HG02852 (cell line): ENCODE data around the gene SORL1-AS1.

Experiments
- ATAC-seq: cut with Tn5 transposase; IDR thresholded peaks from one replicate; pipeline ENCODE4 v1.9.1; 2021; ENCODE audit warnings: mild to moderate bottlenecking, moderate library complexity; ENCODE audit not compliant: unreplicated experiment

The SORL1-AS1 gene

DNA sequence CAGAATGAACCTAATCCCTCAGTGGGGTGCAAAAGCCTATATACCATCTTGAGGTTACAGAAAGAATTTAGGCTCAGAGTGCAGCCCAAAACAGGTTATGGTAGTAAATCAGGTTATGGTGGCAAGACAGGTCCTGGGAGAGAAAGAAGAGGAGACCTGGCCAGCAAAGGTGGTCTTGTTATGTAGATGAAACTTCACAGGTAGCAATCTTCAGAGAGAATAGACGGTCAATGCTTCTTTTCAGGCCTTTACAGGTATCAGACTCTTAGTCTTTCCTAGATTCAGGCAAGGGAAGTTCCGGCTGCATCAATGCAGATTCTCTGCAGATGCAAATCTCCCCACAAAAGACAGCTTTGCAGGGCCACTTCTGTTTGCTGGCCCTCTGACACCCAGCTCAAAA is 46.5 kb downstream of the SORL1-AS1 start:
- no peak for ATAC-seq

- ATAC-seq = no peak
These were observed 47.1 kb downstream of the SORL1-AS1 start for GRCh38 chr11:121405646-121406045.

DNA sequence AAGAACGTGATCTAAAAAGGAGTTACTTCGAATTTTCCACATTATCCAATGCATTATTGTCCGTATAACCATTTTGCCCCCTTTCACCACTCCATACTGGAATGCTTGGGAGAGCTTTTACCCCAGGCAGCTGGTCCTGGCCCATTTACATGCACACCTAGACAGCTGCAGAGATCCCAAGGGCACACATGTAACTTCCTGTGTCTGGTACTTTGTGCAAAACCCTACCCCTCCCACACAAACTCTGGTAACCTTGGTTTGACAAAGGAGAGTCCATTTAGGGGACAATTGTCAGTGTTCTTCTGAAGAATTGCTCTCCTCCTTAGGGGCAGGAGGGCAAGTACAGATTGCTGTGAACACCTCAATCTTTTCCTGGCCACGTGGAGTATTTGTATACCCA is 58.0 kb downstream of the SORL1-AS1 start:
- no peak for ATAC-seq

GRCh38 chr11:121393855-121394254 is 58.9 kb downstream of the SORL1-AS1 start:
- no peak for ATAC-seq

DNA sequence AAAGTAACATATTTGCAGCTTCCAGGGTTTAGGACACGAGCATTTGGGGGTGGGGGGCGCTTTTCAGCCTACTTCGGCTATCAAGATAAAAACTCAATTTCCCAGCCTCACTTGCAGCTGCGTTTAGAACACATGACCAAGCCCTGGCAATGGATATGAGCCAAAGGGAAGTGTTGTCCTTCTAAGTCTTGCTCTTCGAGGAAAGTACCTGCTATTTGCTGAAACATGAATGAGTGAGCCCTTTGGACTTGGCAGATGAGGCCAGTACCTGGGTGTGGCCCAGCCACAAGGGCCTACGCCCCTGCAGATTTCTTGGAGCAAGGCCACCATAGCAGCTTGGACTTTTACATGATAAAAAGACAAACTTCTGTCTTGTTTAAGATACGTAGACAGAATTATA is 60.9 kb downstream of the SORL1-AS1 start:
- no peak for ATAC-seq

DNA sequence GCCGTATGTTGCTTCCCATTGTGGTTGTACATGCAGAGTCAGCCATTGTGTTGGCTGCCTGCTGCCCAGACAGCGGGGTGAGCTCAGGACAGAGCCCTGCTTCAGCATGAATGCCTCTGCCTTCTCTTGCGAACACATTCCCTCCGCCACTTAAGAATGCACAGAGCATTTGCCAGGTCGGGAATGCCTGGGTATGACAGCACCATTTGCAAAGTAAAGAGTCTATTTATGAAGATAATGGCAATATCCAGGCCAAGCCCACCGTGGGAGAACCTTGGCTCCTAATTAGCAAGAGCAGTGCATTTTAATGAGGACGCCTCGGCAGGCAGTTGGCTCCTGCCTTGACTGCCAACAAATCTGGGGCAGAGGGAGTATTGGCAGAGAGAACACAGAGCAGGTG is 63.1 kb downstream of the SORL1-AS1 start:
- no peak for ATAC-seq
